Activated CD8-positive, alpha-beta memory T cell treated with anti-CD3 and anti-CD28 coated beads for 24 hours (primary cell): ENCODE measurements around the gene RPL9.
"Not testable (repeated sequence)": the region's sequence is repeated elsewhere in the genome, so short reads cannot be mapped to it uniquely, and the experiment has no call there.

Experiments
- DNase-seq: peaks from one replicate; pipeline ENCODE4 v3.0.0-alpha.2; 2020

RPL9 gene

GRCh38 chr4:39464886-39465501 is 6.3 kb upstream of the RPL9 start:
- no peak for DNase-seq

GRCh38 chr4:39458161-39458504 is 589 bp downstream of the RPL9 start:
- not testable (repeated sequence) for DNase-seq

GRCh38 chr4:39456946-39457763 is 1.6 kb downstream of the RPL9 start:
- no peak for DNase-seq

- DNase-seq = no peak
Observed at GRCh38 chr4:39455486-39455885, 3.2 kb downstream of the RPL9 start.

GRCh38 chr4:39453738-39454137 is 5.0 kb downstream of the RPL9 start:
- no peak for DNase-seq

- no peak for DNase-seq
Observed at GRCh38 chr4:39452860-39453587, 5.7 kb downstream of the RPL9 start.

GRCh38 chr4:39452153-39452859 is 6.4 kb downstream of the RPL9 start:
- DNase-seq = no peak

- DNase-seq = peak; percentile 65
Observed at GRCh38 chr4:39451423-39452023, 7.2 kb downstream of the RPL9 start.

GRCh38 chr4:39450618-39451017 is 8.1 kb downstream of the RPL9 start:
- DNase-seq = no peak

GRCh38 chr4:39446842-39447573 is 11.7 kb downstream of the RPL9 start:
- peak; percentile 79 for DNase-seq

GRCh38 chr4:39446483-39446841 is 12.3 kb downstream of the RPL9 start:
- DNase-seq = no peak

- no peak for DNase-seq
Observed at GRCh38 chr4:39442998-39443397, 15.7 kb downstream of the RPL9 start.

GRCh38 chr4:39441593-39441992 is 17.1 kb downstream of the RPL9 start:
- DNase-seq = no peak

- DNase-seq = peak; percentile 35
Observed at GRCh38 chr4:39435659-39436563, 22.8 kb downstream of the RPL9 start.

- peak; percentile 5 for DNase-seq
Observed at GRCh38 chr4:39433878-39434492, 24.7 kb downstream of the RPL9 start.

- DNase-seq = no peak
Observed at GRCh38 chr4:39429476-39430334, 29.0 kb downstream of the RPL9 start.

- no peak for DNase-seq
Observed at GRCh38 chr4:39427520-39428114, 31.1 kb downstream of the RPL9 start.

GRCh38 chr4:39426728-39427127 is 32.0 kb downstream of the RPL9 start:
- no peak for DNase-seq

- not testable (repeated sequence) for DNase-seq
Observed at GRCh38 chr4:39425297-39425696, 33.4 kb downstream of the RPL9 start.
